H1 (cell line): Measurements from ENCODE around the gene C2orf42. TPM values are rescaled to one million over a fixed set of nuclear protein-coding genes. Genes with fewer than 3 reads are reported as not detected.
A peak's percentile ranks its signal among the peaks of the same experiment; 100 is the strongest.

ENCODE experiments used
- CTCF ChIA-PET: fragments of 300-600 bp; sonication (Branson Sonifier 250); formaldehyde crosslinking; loops from one replicate; lab custom pipeline; 2021; ENCODE audit not compliant: partially characterized antibody; lab: Charles Lee
- POLR2A ChIA-PET: fragments of 300-600 bp; sonication (Branson Sonifier 250); formaldehyde crosslinking; loops from one replicate; lab custom pipeline; 2021; ENCODE audit warnings: inconsistent platforms; ENCODE audit not compliant: partially characterized antibody; lab: Charles Lee
- DNase-seq, 2 experiments: peaks; one replicate each; pipeline versions ENCODE4 v3.0.0 to v3.0.0-alpha.2; 2010 to 2022; ENCODE audit warnings: low spot score in 2 of 2, low read depth in 1 of 2, mixed read lengths in 1 of 2
- FAIRE-seq: peaks from 2 replicates; lab custom pipeline; 2011; peaks lifted over from hg19 to GRCh38; lab: Jason Lieb, UNC
- H2AFZ ChIP-seq: 2 replicates; pipeline ENCODE4 v1.8.1; 2012; ENCODE audit warnings: low read length, inconsistent platforms
- H2AK5ac ChIP-seq: 2 replicates; pipeline ENCODE4 v1.6.1; 2013; ENCODE audit warnings: low read depth, low read length
- H2BK120ac ChIP-seq: replicated peaks from 2 replicates; pipeline ENCODE3; 2013; ENCODE audit warnings: low read depth, low read length, inconsistent platforms
- H2BK12ac ChIP-seq: 2 replicates; pipeline ENCODE4 v1.6.1; 2013; ENCODE audit warnings: low read depth, low read length
- H2BK15ac ChIP-seq: 2 replicates; pipeline ENCODE4 v1.6.1; 2013; ENCODE audit warnings: low read length
- H2BK20ac ChIP-seq: 2 replicates; pipeline ENCODE4 v1.6.1; 2013; ENCODE audit warnings: low read length
- H2BK5ac ChIP-seq: 2 replicates; pipeline ENCODE4 v1.6.1; 2013; ENCODE audit warnings: low read depth, low read length
- H3K14ac ChIP-seq: 2 replicates; pipeline ENCODE4 v1.6.1; 2013; ENCODE audit warnings: inconsistent platforms; ENCODE audit not compliant: insufficient read length
- H3K18ac ChIP-seq: 2 replicates; pipeline ENCODE4 v1.6.1; 2013; ENCODE audit warnings: low read length; ENCODE audit errors: extremely low read depth
- H3K23ac ChIP-seq: 2 replicates; pipeline ENCODE4 v1.6.1; 2013; ENCODE audit warnings: inconsistent platforms; ENCODE audit not compliant: insufficient read length
- H3K23me2 ChIP-seq: 2 replicates; pipeline ENCODE4 v1.6.1; 2013; ENCODE audit warnings: low read depth, low read length
- H3K27ac ChIP-seq: 2 replicates; pipeline ENCODE4 v1.6.1; 2011; ENCODE audit warnings: low read depth, low read length, inconsistent platforms
- H3K27me3 ChIP-seq, 4 experiments: replicated peaks in 1 of 4; 1 replicate in 1 of 4; 2 replicates in 3 of 4; pipeline versions ENCODE4 v1.6.1 to v1.8.1; 2011 to 2013; ENCODE audit warnings: low read length in 3 of 4, mild to moderate bottlenecking in 3 of 4, inconsistent platforms in 2 of 4, mixed read lengths in 2 of 4, moderate library complexity in 1 of 4; ENCODE audit not compliant: control insufficient read depth in 3 of 4, insufficient read depth in 3 of 4; ENCODE audit errors: extremely low read depth in 1 of 4
- H3K36me3 ChIP-seq, 4 experiments: 2 replicates each; pipeline versions ENCODE4 v1.6.1 to v1.8.1; 2011 to 2013; ENCODE audit warnings: mild to moderate bottlenecking in 4 of 4, low read length in 3 of 4, moderate library complexity in 2 of 4, control low read depth in 1 of 4, inconsistent platforms in 1 of 4; ENCODE audit not compliant: insufficient read depth in 4 of 4, control insufficient read depth in 2 of 4
- H3K4ac ChIP-seq: replicated peaks from 2 replicates; pipeline ENCODE3; 2013; ENCODE audit warnings: low read length, low read depth, mixed read lengths, inconsistent platforms; ENCODE audit not compliant: insufficient read length
- H3K4me1 ChIP-seq, 4 experiments: replicated peaks in 1 of 4; 1 replicate in 1 of 4; 2 replicates in 3 of 4; pipeline versions ENCODE4 v1.6.1 to v1.8.1; 2011 to 2013; ENCODE audit warnings: low read length in 3 of 4, inconsistent platforms in 2 of 4, mixed read lengths in 1 of 4; ENCODE audit not compliant: insufficient read depth in 4 of 4, control insufficient read depth in 3 of 4
- H3K4me2 ChIP-seq, 2 experiments: 2 replicates each; pipeline versions ENCODE4 v1.6.1 to v1.8.1; 2011 to 2013; ENCODE audit warnings: low read depth in 2 of 2, low read length in 2 of 2, control low read depth in 1 of 2, inconsistent platforms in 1 of 2, mild to moderate bottlenecking in 1 of 2; ENCODE audit not compliant: insufficient read depth in 1 of 2
- H3K4me3 ChIP-seq, 4 experiments: fragments of 200-600, 300-600 bp in 1 of 4; sonication (generic), shearing (Covaris generic), sonication (Bioruptor Twin) in 1 of 4; 2 replicates each; pipeline versions ENCODE4 v1.5.1 to v1.8.1; 2011 to 2016; ENCODE audit warnings: low read length in 4 of 4, low read depth in 3 of 4, control low read depth in 2 of 4, inconsistent platforms in 2 of 4, mild to moderate bottlenecking in 2 of 4, mixed read lengths in 1 of 4, moderate library complexity in 1 of 4; ENCODE audit not compliant: insufficient read depth in 2 of 4; ENCODE audit errors: extremely low read depth in 1 of 4
- H3K56ac ChIP-seq: replicated peaks from 2 replicates; pipeline ENCODE3; 2013; ENCODE audit warnings: low read depth, mild to moderate bottlenecking, mixed read lengths, low read length, inconsistent platforms; ENCODE audit not compliant: insufficient read length
- H3K79me1 ChIP-seq: 2 replicates; pipeline ENCODE4 v1.6.1; 2013; ENCODE audit warnings: low read depth, low read length, control low read depth
- H3K79me2 ChIP-seq, 2 experiments: 2 replicates each; pipeline versions ENCODE4 v1.6.1 to v1.8.1; 2012 to 2013; ENCODE audit warnings: low read length in 2 of 2, mild to moderate bottlenecking in 2 of 2, inconsistent platforms in 1 of 2; ENCODE audit not compliant: insufficient read depth in 2 of 2, control insufficient read depth in 1 of 2
- H3K9ac ChIP-seq, 4 experiments: replicated peaks in 1 of 4; 1 replicate in 1 of 4; 2 replicates in 3 of 4; pipeline versions ENCODE4 v1.6.1 to v1.8.1; 2011 to 2013; ENCODE audit warnings: low read depth in 3 of 4, low read length in 3 of 4, control low read depth in 2 of 4, mild to moderate bottlenecking in 2 of 4, moderate library complexity in 2 of 4, inconsistent platforms in 1 of 4; ENCODE audit errors: extremely low read depth in 1 of 4
- H3K9me3 ChIP-seq, 2 experiments: 2 replicates each; pipeline versions ENCODE4 v1.6.1 to v1.8.1; 2012 to 2013; ENCODE audit warnings: mild to moderate bottlenecking in 2 of 2, moderate library complexity in 2 of 2, control low read depth in 1 of 2, inconsistent platforms in 1 of 2, low read depth in 1 of 2, low read length in 1 of 2, mixed read lengths in 1 of 2; ENCODE audit not compliant: insufficient read depth in 2 of 2
- H4K20me1 ChIP-seq, 2 experiments: replicated peaks in 1 of 2; 2 replicates each; pipeline versions ENCODE3 to v1.8.1; 2011 to 2013; ENCODE audit warnings: inconsistent platforms in 2 of 2, low read length in 2 of 2, mild to moderate bottlenecking in 1 of 2; ENCODE audit not compliant: insufficient read depth in 2 of 2, control insufficient read depth in 1 of 2
- H4K5ac ChIP-seq: 2 replicates; pipeline ENCODE4 v1.6.1; 2013; ENCODE audit warnings: low read length, low read depth, mixed read lengths, inconsistent platforms; ENCODE audit not compliant: insufficient read length
- H4K8ac ChIP-seq: 2 replicates; pipeline ENCODE4 v1.8.0; 2013; ENCODE audit warnings: mild to moderate bottlenecking, moderate library complexity, low read length, inconsistent platforms; ENCODE audit not compliant: insufficient read depth; ENCODE audit errors: extremely low read depth
- H4K91ac ChIP-seq: replicated peaks from 2 replicates; pipeline ENCODE3; 2013; ENCODE audit warnings: low read length, mixed read lengths, inconsistent platforms; ENCODE audit not compliant: insufficient read length
- RAD21 ChIP-seq, 2 experiments: IDR thresholded peaks in 1 of 2; conservative IDR thresholded peaks in 1 of 2; 2 replicates each; pipeline ENCODE4 v1.6.1; 2011; ENCODE audit warnings: low read depth in 2 of 2, low read length in 2 of 2, improper control_type of control experiment in 1 of 2, inconsistent platforms in 1 of 2, mild to moderate bottlenecking in 1 of 2, moderate library complexity in 1 of 2
- WGBS, 2 experiments: shearing (Covaris generic) in 1 of 2; methylation state at CpG; one replicate each; pipeline versions ENCODE4 v1.1.6 to v1.1.7; 2013 to 2015; ENCODE audit warnings: low lambda C conversion rate in 2 of 2, mixed read lengths in 2 of 2, inconsistent platforms in 1 of 2, low coverage in 1 of 2, missing lambda C conversion rate in 1 of 2; ENCODE audit not compliant: insufficient replicate concordance in 2 of 2, insufficient coverage in 1 of 2, insufficient read length in 1 of 2; ENCODE audit errors: extremely low coverage in 1 of 2, missing lambda C conversion rate in 1 of 2; 5-methylcytosine and 5-hydroxymethylcytosine counted together
- polyA plus RNA-seq, 7 experiments: library from polyadenylated mRNA; depleted of rRNA in 3 of 7; stranded (reverse) in 5 of 7; unstranded in 2 of 7; fragments of >200 nt in 5 of 7; fragments of 200-250 nt in 2 of 7; gene quantifications; 1 replicate in 5 of 7; 2 replicates in 1 of 7; 4 replicates in 1 of 7; pipeline versions ENCODE4 v1.2.1 to v1.2.3, GENCODE V29; 2011 to 2013; ENCODE audit warnings: missing spikeins in 2 of 7, mixed read lengths in 2 of 7
- total RNA-seq: library from RNA; stranded (reverse); fragmentation: NEBNext Ultra II Directional; extraction: Animal tissue kit (Norgen Biotek cat#: 25700); gene quantifications from 2 replicates; pipeline ENCODE4 v1.2.1, GENCODE V29; 2021

C2orf42 gene
- total and polyA plus RNA-seq, 2 of the 8 experiments (the other 6 are each of a cell fraction or from before 2014, with no cell fraction given): 3.9 to 10.7 TPM

GRCh38 chr2:70202236-70202806 lies 11.5 kb upstream of the C2orf42 start:
- no peak for TF ChIP-seq RAD21 (IDR thresholded peaks at IDR 0.05 in 1 of 2, conservative IDR thresholded peaks at IDR 0.05 in 1 of 2; ENCODE audit: low read depth in 2 of 2, low read length in 2 of 2)
- Histone ChIP-seq H3K4me1 (no peaks in the 10 kb centered on the region; a peak in 1 of 7 replicates), H3K36me3 (no peaks in the 10 kb centered on the region), H2AFZ (no peak overlapping the region), H4K5ac (no peak overlapping the region), H3K4me3 (no peak overlapping the region), H3K27ac (no peak overlapping the region), H2BK15ac (no peak overlapping the region), H4K8ac (peak overlapping the region; percentile 5; the same call in 1 of the 2 replicates), H3K27me3 (no peaks in the 10 kb centered on the region), H3K18ac (no peak overlapping the region), H3K23ac (no peak overlapping the region), H3K79me2 (no peaks in the 10 kb centered on the region), H3K9ac (no peak overlapping the region), H3K79me1 (no peaks in the 10 kb centered on the region), H4K20me1 (peaks cover 0 to 1% of the 10 kb centered on the region in 2 experiments), H3K4me2 (no peak overlapping the region), H2BK12ac (no peak overlapping the region), H2AK5ac (no peak overlapping the region), H3K9me3 (no peaks in the 10 kb centered on the region), H3K23me2 (no peaks in the 10 kb centered on the region), H3K14ac (no peak overlapping the region), H4K91ac (no peak overlapping the region), H2BK20ac (no peak overlapping the region), H2BK5ac (0 out of 2 replicates have a peak overlapping the region, but pooled peaks have one; percentile 8), H3K4ac (no peak overlapping the region), H2BK120ac (no peak overlapping the region), H3K56ac (no peak overlapping the region)
- 87% methylated on average over 9 of the region's 9 CpGs; no CpG with 5 or more reads in 1 of the 2 experiments for WGBS, 2 experiments
- ChIA-PET CTCF (interaction anchor here (1.5 kb wide), 1 partner anchor 11 kb away, joined by 3 read pairs; the partner anchor contains the start of gene C2orf42), POLR2A (interaction anchor here (0.8 to 2.0 kb wide), 13 partner anchors 9 to 116 kb away, joined by 3 to 10 read pairs (median 3); partner anchors contain the start of genes C2orf42 and FAM136A)
- no peak for DNase-seq
- FAIRE-seq: no peak
